GM23338 (cell line): ENCODE results near the gene STIM1. TPM values are rescaled to one million over a fixed set of nuclear protein-coding genes. Genes with fewer than 3 reads are reported as not detected.

ENCODE experiments used
- ATAC-seq: fragments of 200-7000 bp; cut with Tn5 transposase; 3 replicates; pipeline ENCODE4 v1.9.1; 2020
- DNase-seq: peaks from one replicate; pipeline ENCODE4 v3.0.0-alpha.2; 2015; ENCODE audit warnings: low spot score
- H2AFZ ChIP-seq: fragments of 200-600 bp; sonication (generic); 2 replicates; pipeline ENCODE4 v1.8.0; 2016; ENCODE audit warnings: antibody characterized with exemption, mild to moderate bottlenecking, moderate library complexity
- H3F3A ChIP-seq: fragments of 200-600 bp; sonication (generic); replicated peaks from 2 replicates; pipeline ENCODE4 v1.8.0; 2017; ENCODE audit warnings: antibody characterized with exemption, mixed run types, low read depth
- H3K27ac ChIP-seq: fragments of 200-600 bp; sonication (generic); 2 replicates; pipeline ENCODE4 v1.6.1; 2016; ENCODE audit warnings: low read depth
- H3K27me3 ChIP-seq: fragments of 200-600 bp; sonication (generic); 2 replicates; pipeline ENCODE4 v1.8.0; 2016; ENCODE audit warnings: mild to moderate bottlenecking, mixed run types, moderate library complexity; ENCODE audit not compliant: insufficient read depth
- H3K36me3 ChIP-seq: fragments of 200-600 bp; sonication (generic); 2 replicates; pipeline ENCODE4 v1.8.0; 2016; ENCODE audit warnings: mild to moderate bottlenecking; ENCODE audit not compliant: insufficient read depth
- H3K4me1 ChIP-seq: fragments of 200-600 bp; sonication (generic); 2 replicates; pipeline ENCODE4 v1.8.0; 2016; ENCODE audit warnings: mild to moderate bottlenecking, moderate library complexity; ENCODE audit not compliant: insufficient read depth
- H3K4me2 ChIP-seq: fragments of 200-600 bp; sonication (generic); 2 replicates; pipeline ENCODE4 v1.7.1; 2017; ENCODE audit warnings: mixed run types
- H3K4me3 ChIP-seq: fragments of 200-600 bp; sonication (generic); 2 replicates; pipeline ENCODE4 v1.6.1; 2016; ENCODE audit warnings: mixed run types
- H3K79me2 ChIP-seq: fragments of 200-600 bp; sonication (generic); replicated peaks from 2 replicates; pipeline ENCODE4 v1.8.0; 2017; ENCODE audit warnings: mild to moderate bottlenecking; ENCODE audit not compliant: insufficient read depth
- H3K9me2 ChIP-seq: fragments of 200-600 bp; sonication (generic); 2 replicates; pipeline ENCODE4 v1.8.0; 2017; ENCODE audit not compliant: insufficient read depth
- H4K20me1 ChIP-seq: fragments of 200-600 bp; sonication (generic); replicated peaks from 2 replicates; pipeline ENCODE4 v1.8.0; 2017; ENCODE audit warnings: mild to moderate bottlenecking; ENCODE audit not compliant: insufficient read depth
- H3K27ac Mint-ChIP-seq: 2 replicates; pipeline ENCODE4 v1.8.0; 2020; ENCODE audit warnings: inconsistent platforms, mild to moderate bottlenecking, moderate library complexity, mixed read lengths
- H3K27me3 Mint-ChIP-seq: 3 replicates; pipeline ENCODE4 v1.8.0; 2022; ENCODE audit warnings: low read depth, mild to moderate bottlenecking, moderate library complexity, mixed read lengths, inconsistent platforms; ENCODE audit not compliant: insufficient read depth, poor library complexity
- H3K36me3 Mint-ChIP-seq: 3 replicates; pipeline ENCODE4 v1.8.0; 2021; ENCODE audit warnings: low read depth, mild to moderate bottlenecking, inconsistent platforms, moderate library complexity, mixed read lengths
- H3K4me1 Mint-ChIP-seq: 3 replicates; pipeline ENCODE4 v1.8.0; 2020; ENCODE audit warnings: mild to moderate bottlenecking, inconsistent platforms, mixed read lengths
- H3K4me3 Mint-ChIP-seq: 3 replicates; pipeline ENCODE4 v1.8.0; 2021; ENCODE audit warnings: moderate library complexity, mild to moderate bottlenecking, inconsistent platforms, mixed read lengths
- H3K9me3 Mint-ChIP-seq: 3 replicates; pipeline ENCODE4 v1.8.0; 2020; ENCODE audit warnings: moderate library complexity, mild to moderate bottlenecking, inconsistent platforms, mixed read lengths
- CREB1 ChIP-seq: fragments of 250-450 bp; sonication (Bioruptor Pico); IDR thresholded peaks from 2 replicates; pipeline ENCODE4 v1.5.0; 2020; ENCODE audit warnings: low read depth, mild to moderate bottlenecking, moderate library complexity
- JUNB ChIP-seq: IDR thresholded peaks from one replicate; pipeline ENCODE4 v1.6.1; 2016; ENCODE audit warnings: antibody characterized with exemption; ENCODE audit not compliant: unreplicated experiment
- STAT1 ChIP-seq: IDR thresholded peaks from one replicate; pipeline ENCODE4 v1.6.1; 2016; ENCODE audit warnings: antibody characterized with exemption; ENCODE audit not compliant: unreplicated experiment
- ZNF114 ChIP-seq: fragments of 250-450 bp; sonication (Bioruptor Pico); IDR thresholded peaks from 2 replicates; pipeline ENCODE4 v1.5.0; 2020; ENCODE audit warnings: mild to moderate bottlenecking, moderate library complexity
- polyA plus RNA-seq: library from polyadenylated mRNA; unstranded; fragments of >200 nt; fragmentation: Nextera tagmentation; extraction: Ambion mirVana; gene quantifications from 2 replicates; pipeline ENCODE4 v1.2.1, GENCODE V29; 2016
- total RNA-seq: library from RNA; depleted of rRNA; stranded (reverse); fragments of >200 nt; shearing (Covaris generic); gene quantifications from 2 replicates; pipeline ENCODE4 v1.2.3, GENCODE V29; 2014
- TF ChIP-seq, protein P1 (sequence below), 2 experiments: fragments of 200-600 bp in 1 of 2; sonication (generic) in 1 of 2; conservative IDR thresholded peaks; 2 replicates each; pipeline versions ENCODE4 v1.5.1 to v1.6.1; 2016 to 2017; ENCODE audit warnings: antibody characterized with exemption in 2 of 2, low read depth in 2 of 2, mild to moderate bottlenecking in 2 of 2, moderate library complexity in 1 of 2
- TF ChIP-seq, protein P2 (sequence below): IDR thresholded peaks from 2 replicates; pipeline ENCODE4 v1.6.1; 2016; ENCODE audit warnings: antibody characterized with exemption
- TF ChIP-seq, protein P3 (sequence below): fragments of 250-450 bp; sonication (Bioruptor Pico); IDR thresholded peaks from 2 replicates; pipeline ENCODE4 v1.5.0; 2020; ENCODE audit warnings: mild to moderate bottlenecking, moderate library complexity

The STIM1 gene
- total and polyA plus RNA-seq, 2 experiments from 2014 or later = 3.5 to 14.0 TPM

DNA sequence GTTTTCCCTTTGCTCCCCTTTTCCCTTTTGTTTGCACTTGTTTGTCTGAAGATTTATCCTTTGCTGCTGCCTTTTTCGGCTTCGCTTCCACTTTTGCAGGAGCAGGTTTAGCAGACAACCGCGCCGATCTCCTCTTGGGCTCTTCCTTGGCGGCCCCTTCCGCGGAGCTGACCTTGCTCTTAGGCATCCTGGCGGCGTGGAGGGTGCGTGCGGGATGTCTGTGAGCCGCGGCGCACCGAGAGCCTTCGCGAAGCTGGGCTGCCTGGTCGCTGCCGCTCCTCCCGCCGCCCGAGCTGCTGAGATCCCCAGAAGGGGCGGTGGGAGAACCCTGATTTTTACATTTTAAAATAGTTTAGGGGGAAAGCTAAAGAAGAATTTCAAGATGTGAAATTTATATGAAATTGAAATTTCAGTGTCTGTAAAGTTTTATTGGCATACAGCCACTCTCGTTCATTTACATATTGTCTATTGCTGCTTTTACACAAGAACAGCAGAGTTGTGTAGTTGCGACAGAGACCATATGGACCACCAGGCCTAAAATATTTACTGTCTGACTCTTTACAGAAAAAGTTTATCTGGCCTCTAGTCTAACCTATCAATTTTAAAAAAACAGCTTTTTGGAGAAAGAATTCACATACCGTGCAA is 133.9 kb downstream of the STIM1 start (continued):
- TF ChIP-seq, protein P1, sequence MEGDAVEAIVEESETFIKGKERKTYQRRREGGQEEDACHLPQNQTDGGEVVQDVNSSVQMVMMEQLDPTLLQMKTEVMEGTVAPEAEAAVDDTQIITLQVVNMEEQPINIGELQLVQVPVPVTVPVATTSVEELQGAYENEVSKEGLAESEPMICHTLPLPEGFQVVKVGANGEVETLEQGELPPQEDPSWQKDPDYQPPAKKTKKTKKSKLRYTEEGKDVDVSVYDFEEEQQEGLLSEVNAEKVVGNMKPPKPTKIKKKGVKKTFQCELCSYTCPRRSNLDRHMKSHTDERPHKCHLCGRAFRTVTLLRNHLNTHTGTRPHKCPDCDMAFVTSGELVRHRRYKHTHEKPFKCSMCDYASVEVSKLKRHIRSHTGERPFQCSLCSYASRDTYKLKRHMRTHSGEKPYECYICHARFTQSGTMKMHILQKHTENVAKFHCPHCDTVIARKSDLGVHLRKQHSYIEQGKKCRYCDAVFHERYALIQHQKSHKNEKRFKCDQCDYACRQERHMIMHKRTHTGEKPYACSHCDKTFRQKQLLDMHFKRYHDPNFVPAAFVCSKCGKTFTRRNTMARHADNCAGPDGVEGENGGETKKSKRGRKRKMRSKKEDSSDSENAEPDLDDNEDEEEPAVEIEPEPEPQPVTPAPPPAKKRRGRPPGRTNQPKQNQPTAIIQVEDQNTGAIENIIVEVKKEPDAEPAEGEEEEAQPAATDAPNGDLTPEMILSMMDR (conservative IDR thresholded peaks at IDR 0.05; ENCODE audit: low read depth in 2 of 2) = no peak
- no peak for TF ChIP-seq JUNB
- TF ChIP-seq CREB1 (CRISPR knock-in tag) = no peak
- TF ChIP-seq, protein P2, sequence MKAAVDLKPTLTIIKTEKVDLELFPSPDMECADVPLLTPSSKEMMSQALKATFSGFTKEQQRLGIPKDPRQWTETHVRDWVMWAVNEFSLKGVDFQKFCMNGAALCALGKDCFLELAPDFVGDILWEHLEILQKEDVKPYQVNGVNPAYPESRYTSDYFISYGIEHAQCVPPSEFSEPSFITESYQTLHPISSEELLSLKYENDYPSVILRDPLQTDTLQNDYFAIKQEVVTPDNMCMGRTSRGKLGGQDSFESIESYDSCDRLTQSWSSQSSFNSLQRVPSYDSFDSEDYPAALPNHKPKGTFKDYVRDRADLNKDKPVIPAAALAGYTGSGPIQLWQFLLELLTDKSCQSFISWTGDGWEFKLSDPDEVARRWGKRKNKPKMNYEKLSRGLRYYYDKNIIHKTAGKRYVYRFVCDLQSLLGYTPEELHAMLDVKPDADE = no peak

GRCh38 chr11:3989921-3990290 is 134.4 kb downstream of the STIM1 start:
- no peaks in the 10 kb centered on the region for H3K79me2 ChIP-seq
- no peak overlapping the region for H3K27ac Mint-ChIP-seq
- H3K9me3 Mint-ChIP-seq = peaks cover 20% of the 10 kb centered on the region
- ATAC-seq (no peak), DNase-seq (no peak)
- H3K9me2 ChIP-seq = no peaks in the 10 kb centered on the region
- H3K27me3 Mint-ChIP-seq = peaks cover 4% of the 10 kb centered on the region
- peaks cover 9% of the 10 kb centered on the region for H3K36me3 Mint-ChIP-seq
- no peaks in the 10 kb centered on the region for H4K20me1 ChIP-seq
- no peaks in the 10 kb centered on the region for H3K36me3 ChIP-seq
- no peak overlapping the region for H3K4me3 Mint-ChIP-seq
- peaks cover 5% of the 10 kb centered on the region; the same call in 2 of the 3 replicates for H3K4me1 Mint-ChIP-seq
- H3F3A ChIP-seq = no peaks in the 10 kb centered on the region
- H3K27ac ChIP-seq = no peak overlapping the region
- H3K4me3 ChIP-seq = no peak overlapping the region
- H2AFZ ChIP-seq = no peak overlapping the region
- no peaks in the 10 kb centered on the region; the same call in 1 of the 2 replicates for H3K4me1 ChIP-seq
- no peaks in the 10 kb centered on the region for H3K27me3 ChIP-seq
- H3K4me2 ChIP-seq = no peak overlapping the region
- TF ChIP-seq, protein P1 (conservative IDR thresholded peaks at IDR 0.05; ENCODE audit: low read depth in 2 of 2) = no peak
- TF ChIP-seq STAT1 (no peak), ZNF114 (CRISPR knock-in tag) (no peak)
- TF ChIP-seq, protein P3, sequence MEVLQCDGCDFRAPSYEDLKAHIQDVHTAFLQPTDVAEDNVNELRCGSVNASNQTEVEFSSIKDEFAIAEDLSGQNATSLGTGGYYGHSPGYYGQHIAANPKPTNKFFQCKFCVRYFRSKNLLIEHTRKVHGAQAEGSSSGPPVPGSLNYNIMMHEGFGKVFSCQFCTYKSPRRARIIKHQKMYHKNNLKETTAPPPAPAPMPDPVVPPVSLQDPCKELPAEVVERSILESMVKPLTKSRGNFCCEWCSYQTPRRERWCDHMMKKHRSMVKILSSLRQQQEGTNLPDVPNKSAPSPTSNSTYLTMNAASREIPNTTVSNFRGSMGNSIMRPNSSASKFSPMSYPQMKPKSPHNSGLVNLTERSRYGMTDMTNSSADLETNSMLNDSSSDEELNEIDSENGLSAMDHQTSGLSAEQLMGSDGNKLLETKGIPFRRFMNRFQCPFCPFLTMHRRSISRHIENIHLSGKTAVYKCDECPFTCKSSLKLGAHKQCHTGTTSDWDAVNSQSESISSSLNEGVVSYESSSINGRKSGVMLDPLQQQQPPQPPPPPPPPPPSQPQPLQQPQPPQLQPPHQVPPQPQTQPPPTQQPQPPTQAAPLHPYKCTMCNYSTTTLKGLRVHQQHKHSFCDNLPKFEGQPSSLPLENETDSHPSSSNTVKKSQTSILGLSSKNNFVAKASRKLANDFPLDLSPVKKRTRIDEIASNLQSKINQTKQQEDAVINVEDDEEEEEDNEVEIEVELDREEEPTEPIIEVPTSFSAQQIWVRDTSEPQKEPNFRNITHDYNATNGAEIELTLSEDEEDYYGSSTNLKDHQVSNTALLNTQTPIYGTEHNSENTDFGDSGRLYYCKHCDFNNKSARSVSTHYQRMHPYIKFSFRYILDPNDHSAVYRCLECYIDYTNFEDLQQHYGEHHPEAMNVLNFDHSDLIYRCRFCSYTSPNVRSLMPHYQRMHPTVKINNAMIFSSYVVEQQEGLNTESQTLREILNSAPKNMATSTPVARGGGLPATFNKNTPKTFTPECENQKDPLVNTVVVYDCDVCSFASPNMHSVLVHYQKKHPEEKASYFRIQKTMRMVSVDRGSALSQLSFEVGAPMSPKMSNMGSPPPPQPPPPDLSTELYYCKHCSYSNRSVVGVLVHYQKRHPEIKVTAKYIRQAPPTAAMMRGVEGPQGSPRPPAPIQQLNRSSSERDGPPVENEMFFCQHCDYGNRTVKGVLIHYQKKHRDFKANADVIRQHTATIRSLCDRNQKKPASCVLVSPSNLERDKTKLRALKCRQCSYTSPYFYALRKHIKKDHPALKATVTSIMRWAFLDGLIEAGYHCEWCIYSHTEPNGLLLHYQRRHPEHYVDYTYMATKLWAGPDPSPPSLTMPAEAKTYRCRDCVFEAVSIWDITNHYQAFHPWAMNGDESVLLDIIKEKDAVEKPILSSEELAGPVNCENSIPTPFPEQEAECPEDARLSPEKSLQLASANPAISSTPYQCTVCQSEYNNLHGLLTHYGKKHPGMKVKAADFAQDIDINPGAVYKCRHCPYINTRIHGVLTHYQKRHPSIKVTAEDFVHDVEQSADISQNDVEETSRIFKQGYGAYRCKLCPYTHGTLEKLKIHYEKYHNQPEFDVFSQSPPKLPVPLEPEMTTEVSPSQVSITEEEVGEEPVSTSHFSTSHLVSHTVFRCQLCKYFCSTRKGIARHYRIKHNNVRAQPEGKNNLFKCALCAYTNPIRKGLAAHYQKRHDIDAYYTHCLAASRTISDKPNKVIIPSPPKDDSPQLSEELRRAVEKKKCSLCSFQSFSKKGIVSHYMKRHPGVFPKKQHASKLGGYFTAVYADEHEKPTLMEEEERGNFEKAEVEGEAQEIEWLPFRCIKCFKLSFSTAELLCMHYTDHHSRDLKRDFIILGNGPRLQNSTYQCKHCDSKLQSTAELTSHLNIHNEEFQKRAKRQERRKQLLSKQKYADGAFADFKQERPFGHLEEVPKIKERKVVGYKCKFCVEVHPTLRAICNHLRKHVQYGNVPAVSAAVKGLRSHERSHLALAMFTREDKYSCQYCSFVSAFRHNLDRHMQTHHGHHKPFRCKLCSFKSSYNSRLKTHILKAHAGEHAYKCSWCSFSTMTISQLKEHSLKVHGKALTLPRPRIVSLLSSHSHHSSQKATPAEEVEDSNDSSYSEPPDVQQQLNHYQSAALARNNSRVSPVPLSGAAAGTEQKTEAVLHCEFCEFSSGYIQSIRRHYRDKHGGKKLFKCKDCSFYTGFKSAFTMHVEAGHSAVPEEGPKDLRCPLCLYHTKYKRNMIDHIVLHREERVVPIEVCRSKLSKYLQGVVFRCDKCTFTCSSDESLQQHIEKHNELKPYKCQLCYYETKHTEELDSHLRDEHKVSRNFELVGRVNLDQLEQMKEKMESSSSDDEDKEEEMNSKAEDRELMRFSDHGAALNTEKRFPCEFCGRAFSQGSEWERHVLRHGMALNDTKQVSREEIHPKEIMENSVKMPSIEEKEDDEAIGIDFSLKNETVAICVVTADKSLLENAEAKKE (CRISPR knock-in tag) = no peak
